B cell (primary cell): Measurements from ENCODE around the gene KIF26B.

Experiments used
- CTCF ChIP-seq: fragments of 200-600 bp; IDR thresholded peaks from one replicate; pipeline ENCODE4 v1.8.0; 2022; ENCODE audit warnings: antibody characterized with exemption, mild to moderate bottlenecking
- EZH2 ChIP-seq: IDR thresholded peaks from 2 replicates; pipeline ENCODE4 v1.6.1; 2012; ENCODE audit warnings: borderline replicate concordance, low read depth, mild to moderate bottlenecking, moderate library complexity, low read length; ENCODE audit not compliant: insufficient read depth, poor library complexity, severe bottlenecking

- TF ChIP-seq CTCF (no peak), EZH2 (no peak)
Observed at GRCh38 chr1:245235156-245235555, 80.4 kb downstream of the KIF26B start.
